ENCODE data around the gene IL13RA2. TPM values are rescaled to one million over a fixed set of nuclear protein-coding genes. Genes with fewer than 3 reads are reported as not detected.

The IL13RA2 gene
- total and polyA plus RNA-seq, 12 donors: 0.22 to 0.48 (median 0.32) TPM; not detected in 8

DNA sequence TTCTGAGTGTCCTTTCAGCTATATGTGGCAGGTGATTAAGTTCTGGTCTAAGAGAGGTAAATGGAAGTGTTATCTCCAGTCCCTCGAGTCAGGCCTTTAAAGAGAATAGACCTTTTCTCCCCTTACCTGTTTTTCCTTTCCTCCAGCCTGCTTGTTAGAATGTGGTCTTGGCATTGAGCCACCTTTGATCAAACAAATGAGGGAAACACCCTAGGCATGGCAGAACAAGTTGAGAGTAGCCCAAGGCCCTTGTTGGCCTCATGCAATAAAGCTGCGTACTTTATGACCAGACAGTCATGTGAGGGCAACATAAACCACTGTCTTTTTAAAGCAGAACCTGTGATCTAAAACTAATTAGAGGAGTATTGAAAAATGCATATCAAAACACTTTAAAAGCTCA lies 13.2 kb upstream of the IL13RA2 start:
- intact Hi-C loops (cut with DNase I): no loop called here

DNA sequence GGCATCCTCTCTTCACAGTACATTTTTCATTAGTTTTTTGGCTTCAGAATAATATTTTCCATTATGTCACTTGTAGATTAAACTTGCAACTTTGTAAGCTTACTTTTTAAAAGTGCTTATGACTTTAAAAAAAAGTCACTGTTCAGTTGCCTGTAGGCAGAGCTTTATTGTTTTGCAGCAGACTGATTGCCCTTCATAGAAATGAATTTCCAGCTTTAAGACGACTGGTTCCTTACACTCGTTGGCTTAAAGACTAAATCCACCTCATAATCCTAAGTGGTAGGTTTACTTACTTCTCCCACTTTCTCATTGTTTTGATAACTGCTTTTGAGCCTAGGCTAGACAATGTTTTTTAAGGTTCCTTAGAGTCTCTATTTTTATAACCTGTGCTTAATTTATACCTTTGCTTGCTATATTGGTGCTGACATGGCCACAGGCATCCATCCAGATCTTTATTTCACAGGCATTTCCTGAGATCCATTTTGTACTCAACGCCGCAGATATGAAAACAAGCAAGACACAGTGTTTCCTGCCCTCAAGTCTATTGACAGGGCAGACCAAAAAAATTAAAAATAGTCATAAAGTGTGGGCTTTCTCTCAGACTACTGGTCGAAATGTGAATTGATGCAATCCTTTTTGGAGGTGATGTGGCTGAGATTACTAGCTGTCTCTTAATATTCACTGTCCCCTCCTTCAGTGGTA lies 12.6 kb upstream of the IL13RA2 start:
- Histone ChIP-seq H3K4me3 (no peak overlapping the region), H3K9me3 (no peaks in the 10 kb centered on the region), H3K4me1 (peaks cover 0 to 18% (median 0%) of the 10 kb centered on the region in 9 donors), H3K27ac (peak overlapping the region in 5 of 10 donors; percentile 25 to 64 (median 44)), H3K36me3 (no peaks in the 10 kb centered on the region), H3K27me3 (peaks cover 0 to 31% (median 0%) of the 10 kb centered on the region in 7 donors)
- DNase-seq (peak in 1 of 2 donors; percentile 6), ATAC-seq (peak in 5 of 8 donors; percentile 34 to 79 (median 61))
- 28 to 34% methylated on average over 5 of the region's 5 CpGs for WGBS, 2 donors
- intact Hi-C loops (cut with DNase I): no loop called here
- TF ChIP-seq, protein P1, sequence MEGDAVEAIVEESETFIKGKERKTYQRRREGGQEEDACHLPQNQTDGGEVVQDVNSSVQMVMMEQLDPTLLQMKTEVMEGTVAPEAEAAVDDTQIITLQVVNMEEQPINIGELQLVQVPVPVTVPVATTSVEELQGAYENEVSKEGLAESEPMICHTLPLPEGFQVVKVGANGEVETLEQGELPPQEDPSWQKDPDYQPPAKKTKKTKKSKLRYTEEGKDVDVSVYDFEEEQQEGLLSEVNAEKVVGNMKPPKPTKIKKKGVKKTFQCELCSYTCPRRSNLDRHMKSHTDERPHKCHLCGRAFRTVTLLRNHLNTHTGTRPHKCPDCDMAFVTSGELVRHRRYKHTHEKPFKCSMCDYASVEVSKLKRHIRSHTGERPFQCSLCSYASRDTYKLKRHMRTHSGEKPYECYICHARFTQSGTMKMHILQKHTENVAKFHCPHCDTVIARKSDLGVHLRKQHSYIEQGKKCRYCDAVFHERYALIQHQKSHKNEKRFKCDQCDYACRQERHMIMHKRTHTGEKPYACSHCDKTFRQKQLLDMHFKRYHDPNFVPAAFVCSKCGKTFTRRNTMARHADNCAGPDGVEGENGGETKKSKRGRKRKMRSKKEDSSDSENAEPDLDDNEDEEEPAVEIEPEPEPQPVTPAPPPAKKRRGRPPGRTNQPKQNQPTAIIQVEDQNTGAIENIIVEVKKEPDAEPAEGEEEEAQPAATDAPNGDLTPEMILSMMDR (IDR thresholded peaks at IDR 0.05): no peak

More for the DNA sequence above, 13.2 kb upstream of the IL13RA2 start:
- H3K27ac ChIP-seq: peak overlapping the region in 5 of 10 donors; percentile 25 to 64 (median 44)
- H3K27me3 ChIP-seq: peaks cover 0 to 31% (median 0%) of the 10 kb centered on the region in 7 donors
- no peak for DNase-seq
- no peak overlapping the region for H3K4me3 ChIP-seq
- WGBS, 2 donors: 45 to 60% methylated on average over 2 of the region's 2 CpGs
- peaks cover 0 to 18% (median 0%) of the 10 kb centered on the region in 9 donors for H3K4me1 ChIP-seq
- no peak for ATAC-seq
- TF ChIP-seq, protein P1 (IDR thresholded peaks at IDR 0.05): no peak
- H3K9me3 ChIP-seq: no peaks in the 10 kb centered on the region
- no peaks in the 10 kb centered on the region for H3K36me3 ChIP-seq

DNA sequence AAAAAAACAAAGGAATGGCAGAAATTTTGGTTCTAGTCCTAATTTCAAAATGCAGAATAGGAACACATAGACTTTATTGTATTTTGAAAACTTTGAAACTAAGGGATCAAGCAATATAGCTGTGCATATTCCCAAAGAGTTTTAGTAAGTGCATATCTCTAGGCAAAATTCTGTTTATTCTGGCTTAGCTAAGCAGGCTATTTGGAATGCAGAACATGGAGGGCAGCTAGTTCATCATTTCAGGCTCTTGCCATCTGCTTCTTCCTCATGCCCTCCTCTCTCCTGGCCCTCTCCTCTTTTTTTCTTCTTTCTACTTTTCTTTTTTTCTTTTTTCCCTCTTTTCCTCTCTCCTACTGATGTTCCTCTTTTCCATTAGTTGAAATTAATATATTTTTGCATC lies 12.0 kb upstream of the IL13RA2 start:
- peaks cover 0 to 27% (median 0%) of the 10 kb centered on the region in 7 donors for H3K27me3 ChIP-seq
- intact Hi-C loops (cut with DNase I): no loop called here
- ATAC-seq (no peak), DNase-seq (no peak)
- H3K4me3 ChIP-seq: no peak overlapping the region
- peak overlapping the region in 2 of 10 donors; percentile 58 to 64 for H3K27ac ChIP-seq
- H3K9me3 ChIP-seq: no peaks in the 10 kb centered on the region
- TF ChIP-seq, protein P1 (IDR thresholded peaks at IDR 0.05): no peak
- no peaks in the 10 kb centered on the region for H3K36me3 ChIP-seq
- peaks cover 0 to 18% (median 0%) of the 10 kb centered on the region in 9 donors for H3K4me1 ChIP-seq

DNA sequence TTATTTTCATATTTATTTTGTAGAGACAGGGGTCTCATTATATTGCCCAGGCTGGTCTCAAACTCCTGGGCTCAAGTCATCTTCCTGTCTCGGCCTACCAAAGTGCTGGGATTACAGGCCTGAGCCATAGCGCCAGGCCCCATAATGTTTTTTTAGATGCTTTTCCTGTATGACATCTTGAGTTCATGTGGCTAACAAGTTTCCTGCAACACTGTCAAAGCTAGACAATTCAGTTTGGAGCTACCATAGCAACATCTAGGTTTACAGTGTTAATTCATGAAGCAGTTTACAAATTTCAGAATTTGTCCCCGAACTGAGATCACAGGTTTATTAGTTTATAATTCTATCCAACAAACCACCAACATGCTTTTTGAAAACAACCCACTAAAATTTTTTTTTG lies 6.4 kb upstream of the IL13RA2 start:
- Histone ChIP-seq H3K9me3 (no peaks in the 10 kb centered on the region), H3K4me3 (no peak overlapping the region), H3K4me1 (peaks cover 0 to 10% (median 0%) of the 10 kb centered on the region in 9 donors), H3K27ac (no peak overlapping the region), H3K36me3 (no peaks in the 10 kb centered on the region), H3K27me3 (peaks cover 0 to 20% (median 0%) of the 10 kb centered on the region in 7 donors)
- DNase-seq (no peak), ATAC-seq (no peak)
- TF ChIP-seq, protein P1 (IDR thresholded peaks at IDR 0.05): no peak
- intact Hi-C loops (cut with DNase I): no loop called here
- WGBS, 2 donors: 73 to 78% methylated on average over 3 of the region's 3 CpGs

All from heart right ventricle (tissue), 16 donors.